PFSK-1 (cell line): Measurements from ENCODE around the gene NKAIN4.

ENCODE experiments used
- FOXP2 ChIP-seq: optimal IDR thresholded peaks from 2 replicates; pipeline ENCODE3; 2011; ENCODE audit warnings: borderline replicate concordance, control low read depth, inconsistent platforms; ENCODE audit not compliant: insufficient read depth; ENCODE audit errors: extremely low read length, extremely low read depth
- POLR2AphosphoS5 ChIP-seq: IDR thresholded peaks from 2 replicates; pipeline ENCODE4 v1.6.1; 2012; ENCODE audit warnings: low read depth, mild to moderate bottlenecking, control low read depth, low read length, moderate library complexity
- SIN3A ChIP-seq: IDR thresholded peaks from 2 replicates; pipeline ENCODE4 v1.6.1; 2012; ENCODE audit warnings: mild to moderate bottlenecking, low read length, moderate library complexity, borderline replicate concordance; ENCODE audit not compliant: insufficient read depth
- TAF1 ChIP-seq: IDR thresholded peaks from 2 replicates; pipeline ENCODE4 v1.6.1; 2012; ENCODE audit warnings: low read length, control low read depth, borderline replicate concordance; ENCODE audit not compliant: insufficient read depth
- TF ChIP-seq, protein P1 (sequence below), 2 experiments: IDR thresholded peaks; 2 replicates each; pipeline versions ENCODE4 v1.6.1 to v1.8.0; 2011 to 2012; ENCODE audit warnings: low read depth in 2 of 2, low read length in 2 of 2, control low read depth in 1 of 2, inconsistent platforms in 1 of 2, mild to moderate bottlenecking in 1 of 2, moderate library complexity in 1 of 2; ENCODE audit not compliant: insufficient read depth in 1 of 2

Gene NKAIN4

DNA sequence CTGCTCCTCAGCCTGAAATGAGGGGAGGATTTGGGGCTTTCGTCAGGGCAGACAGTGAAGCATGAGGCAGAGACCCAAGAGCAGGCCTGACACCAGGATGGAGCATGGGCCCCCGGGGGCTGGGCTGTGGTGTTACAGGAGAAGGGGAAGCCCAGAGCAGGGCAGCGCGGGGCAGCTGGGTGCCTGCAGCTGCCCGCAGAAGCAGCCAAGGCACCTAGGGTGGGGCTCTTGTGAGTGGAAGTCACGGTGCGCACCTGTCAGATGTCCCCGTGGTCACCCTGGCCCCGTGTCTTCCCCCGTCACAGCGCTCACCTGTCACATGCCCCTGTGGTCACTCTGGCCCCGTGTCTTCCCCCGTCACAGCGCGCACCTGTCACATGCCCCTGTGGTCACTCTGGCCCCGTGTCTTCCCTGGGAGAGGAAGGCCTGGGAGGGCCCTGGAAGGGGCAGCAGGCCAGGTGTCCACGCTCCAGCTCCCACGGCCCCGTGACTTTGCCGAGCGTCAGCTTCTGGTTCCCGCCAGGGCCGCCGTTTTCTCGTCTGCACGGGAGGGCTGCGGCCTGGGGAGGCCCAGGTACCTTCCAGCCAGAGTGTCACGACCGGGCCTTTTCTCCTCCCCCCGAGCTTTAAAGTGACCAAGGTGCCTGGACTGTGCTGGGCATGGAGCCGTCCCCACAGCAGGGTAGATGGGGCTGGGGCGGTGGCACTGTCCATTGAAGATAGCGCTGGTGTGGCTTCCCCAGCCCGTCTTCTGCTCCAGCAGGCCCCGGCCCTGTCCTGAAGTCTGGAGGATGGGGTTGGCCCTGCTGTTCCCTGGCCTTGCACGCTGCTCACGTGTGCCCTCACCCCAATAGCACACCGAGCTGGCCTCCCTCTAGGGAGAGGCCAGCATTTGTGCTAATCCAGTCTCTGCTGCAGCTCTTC, 27.7 kb upstream of the NKAIN4 start:
- TF ChIP-seq, protein P1, sequence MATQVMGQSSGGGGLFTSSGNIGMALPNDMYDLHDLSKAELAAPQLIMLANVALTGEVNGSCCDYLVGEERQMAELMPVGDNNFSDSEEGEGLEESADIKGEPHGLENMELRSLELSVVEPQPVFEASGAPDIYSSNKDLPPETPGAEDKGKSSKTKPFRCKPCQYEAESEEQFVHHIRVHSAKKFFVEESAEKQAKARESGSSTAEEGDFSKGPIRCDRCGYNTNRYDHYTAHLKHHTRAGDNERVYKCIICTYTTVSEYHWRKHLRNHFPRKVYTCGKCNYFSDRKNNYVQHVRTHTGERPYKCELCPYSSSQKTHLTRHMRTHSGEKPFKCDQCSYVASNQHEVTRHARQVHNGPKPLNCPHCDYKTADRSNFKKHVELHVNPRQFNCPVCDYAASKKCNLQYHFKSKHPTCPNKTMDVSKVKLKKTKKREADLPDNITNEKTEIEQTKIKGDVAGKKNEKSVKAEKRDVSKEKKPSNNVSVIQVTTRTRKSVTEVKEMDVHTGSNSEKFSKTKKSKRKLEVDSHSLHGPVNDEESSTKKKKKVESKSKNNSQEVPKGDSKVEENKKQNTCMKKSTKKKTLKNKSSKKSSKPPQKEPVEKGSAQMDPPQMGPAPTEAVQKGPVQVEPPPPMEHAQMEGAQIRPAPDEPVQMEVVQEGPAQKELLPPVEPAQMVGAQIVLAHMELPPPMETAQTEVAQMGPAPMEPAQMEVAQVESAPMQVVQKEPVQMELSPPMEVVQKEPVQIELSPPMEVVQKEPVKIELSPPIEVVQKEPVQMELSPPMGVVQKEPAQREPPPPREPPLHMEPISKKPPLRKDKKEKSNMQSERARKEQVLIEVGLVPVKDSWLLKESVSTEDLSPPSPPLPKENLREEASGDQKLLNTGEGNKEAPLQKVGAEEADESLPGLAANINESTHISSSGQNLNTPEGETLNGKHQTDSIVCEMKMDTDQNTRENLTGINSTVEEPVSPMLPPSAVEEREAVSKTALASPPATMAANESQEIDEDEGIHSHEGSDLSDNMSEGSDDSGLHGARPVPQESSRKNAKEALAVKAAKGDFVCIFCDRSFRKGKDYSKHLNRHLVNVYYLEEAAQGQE (IDR thresholded peaks at IDR 0.05; ENCODE audit: insufficient read depth in 1 of 2, low read depth in 2 of 2, low read length in 2 of 2), result no peak
- TF ChIP-seq POLR2AphosphoS5 (no peak), SIN3A (no peak), TAF1 (no peak), FOXP2 (no peak)

DNA sequence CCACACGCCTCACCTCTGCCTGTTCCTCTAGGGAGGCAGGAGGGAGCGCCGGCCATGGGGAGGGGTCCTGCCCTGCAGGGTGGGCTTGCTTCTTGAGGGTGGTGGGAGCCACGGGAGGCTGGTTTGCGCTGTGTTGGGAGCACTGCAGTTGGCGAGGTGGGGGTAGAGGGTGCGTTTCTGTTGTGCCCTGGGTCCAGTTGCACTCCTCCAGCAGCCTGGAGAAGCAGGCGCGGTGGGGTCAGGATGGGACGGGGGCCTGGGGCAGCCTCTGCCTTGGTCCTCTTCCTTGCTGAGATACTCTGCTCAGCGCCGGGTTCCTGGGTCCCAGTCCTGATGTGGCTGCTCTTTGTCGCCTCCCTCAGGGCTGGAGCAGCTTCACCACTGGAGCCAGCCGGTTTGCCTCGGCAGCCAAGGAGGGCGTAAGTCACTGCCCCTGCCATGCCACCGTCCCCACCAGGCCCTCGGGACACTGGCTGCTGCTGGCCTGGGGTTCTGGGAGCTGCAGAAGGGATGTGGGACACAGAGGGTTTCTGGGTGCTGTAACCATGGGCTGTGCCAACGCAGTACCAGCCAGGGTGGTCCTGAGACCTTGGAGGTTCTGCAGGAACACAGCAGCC, 26.8 kb upstream of the NKAIN4 start:
- TF ChIP-seq FOXP2 (no peak), TAF1 (no peak), POLR2AphosphoS5 (no peak), SIN3A (no peak)
- TF ChIP-seq, protein P1 (IDR thresholded peaks at IDR 0.05; ENCODE audit: insufficient read depth in 1 of 2, low read depth in 2 of 2, low read length in 2 of 2), result no peak

DNA sequence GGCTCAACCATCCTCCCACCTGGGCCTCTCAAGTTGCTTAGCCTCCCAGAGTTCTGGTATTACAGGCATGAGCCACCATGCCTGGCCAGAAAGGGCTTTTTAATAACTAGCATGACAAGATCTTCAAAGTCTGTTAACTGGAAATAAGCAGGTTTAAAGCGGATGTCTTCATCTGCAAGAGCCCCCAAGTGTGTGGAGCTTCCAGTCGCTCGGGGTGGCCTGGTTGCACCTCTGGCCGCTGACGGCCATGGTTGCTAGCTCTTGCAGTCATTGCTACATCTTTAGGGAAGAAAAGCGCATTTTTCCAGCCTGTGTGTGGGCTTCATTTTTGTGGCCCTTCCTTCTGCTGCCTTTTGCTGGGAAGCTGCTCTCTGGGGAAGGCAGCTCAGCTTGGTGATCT, 26.1 kb upstream of the NKAIN4 start:
- TF ChIP-seq POLR2AphosphoS5 (no peak), FOXP2 (no peak)
- TF ChIP-seq, protein P1 (IDR thresholded peaks at IDR 0.05; ENCODE audit: insufficient read depth in 1 of 2, low read depth in 2 of 2, low read length in 2 of 2), result no peak

DNA sequence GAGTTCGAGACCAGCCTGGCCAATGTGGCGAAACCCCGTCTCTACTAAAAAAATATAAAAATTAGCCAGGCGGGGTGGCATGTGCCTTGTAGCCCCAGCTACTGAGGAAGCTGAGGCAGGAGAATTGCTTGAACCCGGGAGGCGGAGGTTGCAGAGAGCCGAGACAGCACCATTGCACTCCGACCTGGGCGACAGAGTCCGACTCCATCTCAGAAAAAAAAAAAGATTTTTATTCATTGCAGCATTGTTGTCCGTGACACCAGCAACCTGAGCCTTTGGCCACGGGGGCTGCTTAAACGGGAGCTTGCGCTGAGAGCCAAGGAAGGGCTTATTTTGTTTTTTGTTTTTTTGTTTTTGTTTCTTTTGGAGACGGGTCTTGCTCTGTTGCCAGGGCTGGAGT, 25.7 kb upstream of the NKAIN4 start:
- no peak for TF ChIP-seq TAF1
- no peak for TF ChIP-seq SIN3A
- TF ChIP-seq FOXP2, result no peak
- TF ChIP-seq POLR2AphosphoS5, result no peak
- TF ChIP-seq, protein P1 (IDR thresholded peaks at IDR 0.05; ENCODE audit: insufficient read depth in 1 of 2, low read depth in 2 of 2, low read length in 2 of 2), result no peak
